HG02938 (cell line): ENCODE data around the gene SUPT3H.
"Not testable (repeated sequence)": the region's sequence is repeated elsewhere in the genome, so short reads cannot be mapped to it uniquely, and the experiment has no call there.

Experiments
- ATAC-seq: cut with Tn5 transposase; IDR thresholded peaks from one replicate; pipeline ENCODE4 v1.9.1; 2021; ENCODE audit warnings: mild to moderate bottlenecking, moderate library complexity; ENCODE audit not compliant: unreplicated experiment

The SUPT3H gene

GRCh38 chr6:45185403-45186251, 192.1 kb downstream of the SUPT3H start:
- no peak for ATAC-seq

- no peak for ATAC-seq
Observed at GRCh38 chr6:45184937-45185336, 192.8 kb downstream of the SUPT3H start.

- no peak for ATAC-seq
Observed at GRCh38 chr6:45184040-45184439, 193.7 kb downstream of the SUPT3H start.

- ATAC-seq: not testable (repeated sequence)
Observed at GRCh38 chr6:45176373-45176772, 201.4 kb downstream of the SUPT3H start.

- ATAC-seq: no peak
Observed at GRCh38 chr6:45175272-45175671, 202.5 kb downstream of the SUPT3H start.

- no peak for ATAC-seq
Observed at GRCh38 chr6:45174045-45174444, 203.7 kb downstream of the SUPT3H start.

GRCh38 chr6:45171380-45171779, 206.4 kb downstream of the SUPT3H start:
- no peak for ATAC-seq

- no peak for ATAC-seq
Observed at GRCh38 chr6:45170309-45170708, 207.4 kb downstream of the SUPT3H start.

- no peak for ATAC-seq
Observed at GRCh38 chr6:45169815-45170214, 207.9 kb downstream of the SUPT3H start.

GRCh38 chr6:45163952-45164766, 213.6 kb downstream of the SUPT3H start:
- peak; percentile 86 for ATAC-seq

GRCh38 chr6:45160305-45160704, 217.4 kb downstream of the SUPT3H start:
- no peak for ATAC-seq

GRCh38 chr6:45156075-45156474, 221.7 kb downstream of the SUPT3H start:
- peak; percentile 99 for ATAC-seq

GRCh38 chr6:45155341-45155894, 222.3 kb downstream of the SUPT3H start:
- ATAC-seq: no peak

- ATAC-seq: no peak
Observed at GRCh38 chr6:45154679-45155078, 223.1 kb downstream of the SUPT3H start.

GRCh38 chr6:45148711-45149341, 228.9 kb downstream of the SUPT3H start:
- no peak for ATAC-seq

GRCh38 chr6:45148278-45148677, 229.5 kb downstream of the SUPT3H start:
- ATAC-seq: no peak

- not testable (repeated sequence) for ATAC-seq
Observed at GRCh38 chr6:45145658-45146057, 232.1 kb downstream of the SUPT3H start.

GRCh38 chr6:45138765-45139164, 239.0 kb downstream of the SUPT3H start:
- ATAC-seq: no peak

- no peak for ATAC-seq
Observed at GRCh38 chr6:45136495-45136894, 241.2 kb downstream of the SUPT3H start.

GRCh38 chr6:45132658-45133294, 245.0 kb downstream of the SUPT3H start:
- ATAC-seq: no peak

- no peak for ATAC-seq
Observed at GRCh38 chr6:45132059-45132458, 245.7 kb downstream of the SUPT3H start.
